ENCODE data around the gene KRT1.

GRCh38 chr12:52659951-52660350, 20.3 kb downstream of the KRT1 start:
- no peak for TF ChIP-seq CTCF (conservative IDR thresholded peaks at IDR 0.05; ENCODE audit: low read length)
- TF ChIP-seq EZH2phosphoT487 (IDR thresholded peaks at IDR 0.05; ENCODE audit: borderline replicate concordance, low read depth, low read length), result no peak

All from OCI-LY7 (cell line).